ENCODE data around the gene EHD4.

GRCh38 chr15:41856262-41856661 lies 116.1 kb downstream of the EHD4 start:
- TF ChIP-seq, protein P1, sequence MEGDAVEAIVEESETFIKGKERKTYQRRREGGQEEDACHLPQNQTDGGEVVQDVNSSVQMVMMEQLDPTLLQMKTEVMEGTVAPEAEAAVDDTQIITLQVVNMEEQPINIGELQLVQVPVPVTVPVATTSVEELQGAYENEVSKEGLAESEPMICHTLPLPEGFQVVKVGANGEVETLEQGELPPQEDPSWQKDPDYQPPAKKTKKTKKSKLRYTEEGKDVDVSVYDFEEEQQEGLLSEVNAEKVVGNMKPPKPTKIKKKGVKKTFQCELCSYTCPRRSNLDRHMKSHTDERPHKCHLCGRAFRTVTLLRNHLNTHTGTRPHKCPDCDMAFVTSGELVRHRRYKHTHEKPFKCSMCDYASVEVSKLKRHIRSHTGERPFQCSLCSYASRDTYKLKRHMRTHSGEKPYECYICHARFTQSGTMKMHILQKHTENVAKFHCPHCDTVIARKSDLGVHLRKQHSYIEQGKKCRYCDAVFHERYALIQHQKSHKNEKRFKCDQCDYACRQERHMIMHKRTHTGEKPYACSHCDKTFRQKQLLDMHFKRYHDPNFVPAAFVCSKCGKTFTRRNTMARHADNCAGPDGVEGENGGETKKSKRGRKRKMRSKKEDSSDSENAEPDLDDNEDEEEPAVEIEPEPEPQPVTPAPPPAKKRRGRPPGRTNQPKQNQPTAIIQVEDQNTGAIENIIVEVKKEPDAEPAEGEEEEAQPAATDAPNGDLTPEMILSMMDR (IDR thresholded peaks at IDR 0.05; ENCODE audit: extremely low read depth in 1 of 2, insufficient read depth in 1 of 2, low read depth in 1 of 2, low read length in 2 of 2): no peak
- no peak for TF ChIP-seq POLR2A (IDR thresholded peaks at IDR 0.05; ENCODE audit: low read depth, low read length)
